Tibial nerve (tissue), 4 donors: ENCODE data around the gene FCAR.
"Not testable (repeated sequence)": the region's sequence is repeated elsewhere in the genome, so short reads cannot be mapped to it uniquely, and the experiment has no call there.

Source experiments
- EP300 ChIP-seq, 2 donors: sonication (generic); formaldehyde crosslinking; IDR thresholded peaks; one replicate each; pipeline ENCODE4 v1.6.1; 2017; ENCODE audit warnings: antibody characterized with exemption in 2 of 2, mild to moderate bottlenecking in 1 of 2
- TF ChIP-seq, protein P1 (sequence below), 5 experiments: fragments of 200-600 bp in 3 of 5; fragments of 450-650 bp in 2 of 5; sonication (generic) in 3 of 5; IDR thresholded peaks; one replicate each; pipeline ENCODE4 v1.5.1; 2016 to 2019; ENCODE audit warnings: antibody characterized with exemption in 5 of 5, mild to moderate bottlenecking in 3 of 5, moderate library complexity in 2 of 5

GRCh38 chr19:54919646-54920563 is 45.9 kb downstream of the FCAR start:
- TF ChIP-seq, protein P1, sequence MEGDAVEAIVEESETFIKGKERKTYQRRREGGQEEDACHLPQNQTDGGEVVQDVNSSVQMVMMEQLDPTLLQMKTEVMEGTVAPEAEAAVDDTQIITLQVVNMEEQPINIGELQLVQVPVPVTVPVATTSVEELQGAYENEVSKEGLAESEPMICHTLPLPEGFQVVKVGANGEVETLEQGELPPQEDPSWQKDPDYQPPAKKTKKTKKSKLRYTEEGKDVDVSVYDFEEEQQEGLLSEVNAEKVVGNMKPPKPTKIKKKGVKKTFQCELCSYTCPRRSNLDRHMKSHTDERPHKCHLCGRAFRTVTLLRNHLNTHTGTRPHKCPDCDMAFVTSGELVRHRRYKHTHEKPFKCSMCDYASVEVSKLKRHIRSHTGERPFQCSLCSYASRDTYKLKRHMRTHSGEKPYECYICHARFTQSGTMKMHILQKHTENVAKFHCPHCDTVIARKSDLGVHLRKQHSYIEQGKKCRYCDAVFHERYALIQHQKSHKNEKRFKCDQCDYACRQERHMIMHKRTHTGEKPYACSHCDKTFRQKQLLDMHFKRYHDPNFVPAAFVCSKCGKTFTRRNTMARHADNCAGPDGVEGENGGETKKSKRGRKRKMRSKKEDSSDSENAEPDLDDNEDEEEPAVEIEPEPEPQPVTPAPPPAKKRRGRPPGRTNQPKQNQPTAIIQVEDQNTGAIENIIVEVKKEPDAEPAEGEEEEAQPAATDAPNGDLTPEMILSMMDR (IDR thresholded peaks at IDR 0.05) = not testable (repeated sequence)
- TF ChIP-seq EP300 (IDR thresholded peaks at IDR 0.05) = not testable (repeated sequence)
